GM18858 (cell line): ENCODE measurements around the gene SHISA2.

Experiments used
- ATAC-seq: cut with Tn5 transposase; IDR thresholded peaks from one replicate; pipeline ENCODE4 v1.9.1; 2021; ENCODE audit not compliant: unreplicated experiment

The SHISA2 gene

DNA sequence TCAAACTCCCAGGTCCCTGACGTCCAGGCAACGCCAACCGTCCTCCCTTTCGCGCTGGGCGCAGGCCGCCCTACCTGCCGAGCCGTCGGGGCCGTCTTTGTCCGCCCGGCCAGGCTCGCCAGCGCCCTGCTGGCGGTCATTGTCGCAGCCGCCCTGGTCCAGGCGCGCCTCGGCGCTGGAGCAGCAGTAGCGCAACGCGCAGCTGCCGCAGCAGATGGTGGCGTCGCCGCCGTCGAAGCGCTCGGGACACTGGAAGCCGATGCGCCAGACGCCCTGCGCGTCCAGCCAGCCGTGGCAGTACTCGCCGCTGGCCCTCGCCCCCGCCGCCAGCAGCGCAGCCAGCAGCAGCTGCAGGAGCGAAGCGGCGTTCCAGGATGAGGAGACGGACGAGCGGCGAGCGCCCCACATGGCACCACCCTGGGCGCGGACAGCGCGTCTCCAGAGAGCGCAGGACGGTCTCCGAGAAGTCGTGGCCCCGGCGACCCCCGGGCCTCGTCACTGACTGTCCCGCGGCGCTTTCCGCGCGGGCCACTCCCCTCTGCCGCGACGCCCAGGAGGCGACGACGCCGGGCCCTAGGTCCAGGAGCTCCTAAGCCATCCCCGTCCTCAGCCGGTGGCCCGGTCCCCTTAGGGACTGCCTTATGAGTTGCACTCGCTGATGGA, 1.1 kb downstream of the SHISA2 start:
- no peak for ATAC-seq

- no peak for ATAC-seq
Observed at GRCh38 chr13:26048741-26049140, 3.1 kb downstream of the SHISA2 start.

GRCh38 chr13:26047040-26047439, 4.8 kb downstream of the SHISA2 start:
- ATAC-seq, result no peak

DNA sequence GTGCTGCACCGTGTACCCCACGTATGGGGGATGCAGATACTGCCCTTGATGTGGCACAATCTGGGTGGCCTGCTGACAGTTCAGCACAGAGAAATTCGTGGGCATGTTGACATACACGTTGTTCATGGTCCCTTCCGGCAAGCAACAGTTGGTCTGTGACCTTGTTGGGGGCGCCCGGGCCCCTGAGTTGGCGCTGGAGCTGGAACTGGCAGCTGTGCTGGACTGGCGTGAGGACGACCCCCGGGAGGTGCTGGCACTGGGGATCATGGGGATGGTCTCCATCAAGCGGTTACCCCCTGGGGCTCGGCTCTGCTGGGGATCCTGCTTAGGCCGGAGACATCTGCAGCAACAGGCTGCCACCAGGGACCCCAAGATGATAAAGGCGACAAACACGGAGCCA, 5.2 kb downstream of the SHISA2 start:
- no peak for ATAC-seq

- no peak for ATAC-seq
Observed at GRCh38 chr13:26045142-26045541, 6.7 kb downstream of the SHISA2 start.

DNA sequence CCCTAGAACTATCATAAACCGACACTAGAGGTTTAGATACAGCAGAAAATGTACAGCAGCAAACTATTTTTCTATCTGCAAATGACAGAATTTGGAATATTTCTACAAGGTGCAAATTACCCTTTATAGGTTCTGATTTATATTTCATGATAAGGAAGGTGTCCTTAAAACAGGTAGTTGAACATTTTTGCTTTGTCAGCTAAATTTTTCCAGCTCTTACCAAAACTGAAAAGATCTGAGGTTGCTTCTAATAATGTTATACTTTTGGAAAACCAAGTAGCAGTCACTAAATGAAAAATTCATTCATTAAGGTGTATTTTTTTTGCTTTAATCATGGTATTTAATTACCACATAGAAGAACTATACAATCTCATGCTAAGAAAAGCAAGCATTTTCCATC, 9.0 kb downstream of the SHISA2 start:
- ATAC-seq, result no peak

- ATAC-seq, result no peak
Observed at GRCh38 chr13:26041444-26041843, 10.4 kb downstream of the SHISA2 start.

DNA sequence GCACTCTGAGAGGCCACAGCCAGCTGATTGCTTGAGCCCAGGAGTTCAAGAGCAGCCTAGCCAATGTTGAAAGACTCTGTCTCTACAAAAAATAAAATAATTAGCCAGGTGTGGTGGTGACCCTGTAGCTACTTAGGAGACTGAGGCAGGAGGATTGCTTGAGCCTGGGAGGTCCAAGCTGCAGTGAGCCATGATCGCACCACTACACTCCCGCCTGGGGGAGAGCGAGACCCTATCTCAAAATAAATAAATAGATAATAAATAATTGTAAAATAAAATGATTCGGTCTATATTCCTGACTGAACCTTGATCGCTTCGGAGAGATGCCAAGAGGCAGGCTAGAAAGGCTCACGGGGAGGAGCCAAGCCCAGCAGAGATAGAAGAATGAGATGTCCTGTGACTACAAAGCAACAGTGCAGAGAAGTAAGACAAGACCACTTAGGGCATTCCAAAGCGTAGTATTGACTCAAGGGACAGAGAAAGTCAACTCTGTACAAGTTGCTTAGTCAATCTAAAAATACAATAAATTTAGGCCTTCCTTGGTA, 12.8 kb downstream of the SHISA2 start:
- ATAC-seq, result no peak

DNA sequence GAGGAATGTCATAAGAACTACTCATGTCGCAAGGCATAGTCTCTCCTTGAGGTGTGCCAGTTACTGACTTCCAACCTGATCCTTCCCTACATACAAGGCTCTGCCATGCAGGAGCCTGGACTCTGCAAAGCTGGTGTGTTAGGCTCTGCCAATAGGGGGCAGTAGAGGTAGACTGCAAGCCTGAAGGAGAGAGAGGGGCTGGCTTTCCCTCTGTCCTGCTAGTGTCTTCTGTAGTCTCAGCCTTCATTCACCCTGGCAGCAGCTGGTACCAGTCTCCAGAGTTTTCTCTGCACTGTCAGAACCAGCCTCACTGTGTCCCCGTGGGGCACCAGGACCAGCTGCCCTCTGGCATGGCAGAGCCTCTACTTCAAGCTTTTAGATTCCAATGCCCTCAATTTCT, 14.5 kb downstream of the SHISA2 start:
- ATAC-seq, result no peak

- no peak for ATAC-seq
Observed at GRCh38 chr13:26036383-26036782, 15.4 kb downstream of the SHISA2 start.

GRCh38 chr13:26034018-26034417, 17.8 kb downstream of the SHISA2 start:
- no peak for ATAC-seq

DNA sequence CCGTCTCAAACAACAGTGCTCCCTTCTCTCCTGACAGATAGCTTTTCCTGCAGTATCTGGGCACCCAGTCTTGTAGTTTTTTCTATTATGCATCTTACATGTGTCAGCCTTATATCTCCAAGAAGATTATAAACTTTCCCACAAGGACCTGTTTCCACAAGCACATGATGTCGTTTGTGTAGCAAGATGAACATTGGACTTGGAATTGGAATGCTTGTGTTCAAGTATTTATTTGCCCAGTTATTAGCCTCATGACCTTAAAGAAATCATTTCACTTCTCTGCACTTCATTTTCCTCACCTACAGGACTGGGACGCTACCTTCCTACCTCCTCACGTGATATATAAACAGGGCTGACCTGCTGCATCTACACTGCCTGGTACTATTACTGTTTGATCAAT, 21.5 kb downstream of the SHISA2 start:
- ATAC-seq, result no peak

DNA sequence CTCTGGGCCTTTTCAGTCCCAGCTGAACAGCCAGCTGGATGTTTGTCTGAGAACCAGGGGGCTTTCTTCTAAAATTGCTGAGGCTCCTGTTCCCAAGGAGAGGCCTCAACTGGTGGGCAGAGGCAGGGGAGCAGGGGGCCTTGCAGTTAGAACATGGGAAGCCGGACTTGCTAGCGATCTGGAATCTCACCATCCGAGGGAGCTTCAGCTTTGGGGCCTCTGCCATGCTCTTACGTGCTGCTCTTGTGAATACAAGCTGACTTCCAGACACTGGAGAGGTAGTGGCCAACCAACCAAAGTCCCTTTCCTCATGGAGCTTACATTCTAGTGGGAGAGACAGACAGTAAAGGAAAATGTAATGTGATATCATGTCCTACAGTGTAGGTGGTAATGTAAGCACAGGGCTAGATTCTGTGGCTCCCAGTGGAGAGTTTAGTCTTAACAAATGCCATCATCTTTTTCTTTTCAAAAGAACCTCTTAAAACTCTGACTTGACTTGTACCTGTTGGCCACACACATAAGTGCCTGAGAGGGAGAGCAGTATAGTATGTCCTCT, 22.2 kb downstream of the SHISA2 start:
- ATAC-seq, result no peak

- no peak for ATAC-seq
Observed at GRCh38 chr13:26026211-26026610, 25.6 kb downstream of the SHISA2 start.

GRCh38 chr13:26025771-26026170, 26.0 kb downstream of the SHISA2 start:
- ATAC-seq, result no peak

GRCh38 chr13:26025196-26025595, 26.6 kb downstream of the SHISA2 start:
- no peak for ATAC-seq

GRCh38 chr13:26024558-26024957, 27.3 kb downstream of the SHISA2 start:
- ATAC-seq, result no peak

- ATAC-seq, result no peak
Observed at GRCh38 chr13:26022538-26023292, 29.1 kb downstream of the SHISA2 start.

- no peak for ATAC-seq
Observed at GRCh38 chr13:26021956-26022355, 29.9 kb downstream of the SHISA2 start.

GRCh38 chr13:26021516-26021915, 30.3 kb downstream of the SHISA2 start:
- ATAC-seq, result no peak

DNA sequence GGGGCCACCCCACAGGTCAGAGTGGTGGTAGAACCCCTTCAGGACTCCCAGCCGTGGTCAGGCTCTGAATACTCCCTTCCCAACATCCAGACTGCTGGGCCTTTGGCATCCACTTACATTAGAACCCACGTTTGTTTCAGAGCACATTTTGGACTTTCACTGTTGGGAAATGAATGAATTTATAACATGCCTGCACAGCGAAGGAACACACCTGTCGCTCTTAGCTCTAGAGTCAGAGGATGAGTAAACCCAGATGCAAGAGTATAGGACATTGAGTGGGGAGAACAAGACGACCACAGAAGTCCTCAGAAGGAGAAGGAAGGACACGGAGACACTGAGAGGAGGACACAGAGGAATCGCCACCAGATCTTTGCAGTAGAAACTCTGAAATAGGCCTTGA, 30.9 kb downstream of the SHISA2 start:
- ATAC-seq, result no peak
